Stimulated activated effector memory CD8-positive, alpha-beta T cell treated with anti-CD3 and anti-CD28 coated beads, Interleukin-12 subunit alpha, Interleukin-12 subunit beta, amount 100 ng/mL, for 72 hours (primary cell): ENCODE results near the gene REXO1.

Experiments used
- ATAC-seq: fragments of 150-1000 bp; cut with Tn5 transposase; 2 replicates; pipeline ENCODE4 v1.10.0; 2021
- DNase-seq, 2 donors: peaks; one replicate each; pipeline ENCODE4 v3.0.0; 2021 to 2022; ENCODE audit warnings: low spot score in 2 of 2
- H3K27ac Mint-ChIP-seq: one replicate; pipeline ENCODE4 v1.8.0; 2022; ENCODE audit warnings: mild to moderate bottlenecking, mixed read lengths
- H3K36me3 Mint-ChIP-seq: one replicate; pipeline ENCODE4 v1.8.0; 2022; ENCODE audit warnings: mild to moderate bottlenecking, mixed read lengths
- H3K4me1 Mint-ChIP-seq: one replicate; pipeline ENCODE4 v1.8.0; 2022; ENCODE audit warnings: mixed read lengths
- H3K4me3 Mint-ChIP-seq: one replicate; pipeline ENCODE4 v1.8.0; 2022; ENCODE audit warnings: mild to moderate bottlenecking, mixed read lengths
- H3K9me3 Mint-ChIP-seq: one replicate; pipeline ENCODE4 v1.8.0; 2022; ENCODE audit warnings: mixed read lengths

Gene REXO1

GRCh38 chr19:1775951-1776605 lies 72.2 kb downstream of the REXO1 start:
- H3K4me1 Mint-ChIP-seq = peaks cover 8% of the 10 kb centered on the region
- peaks cover 2% of the 10 kb centered on the region for H3K9me3 Mint-ChIP-seq
- no peak overlapping the region for H3K27ac Mint-ChIP-seq
- no peak for ATAC-seq
- no peak for DNase-seq
- H3K36me3 Mint-ChIP-seq = no peaks in the 10 kb centered on the region
- no peak overlapping the region for H3K4me3 Mint-ChIP-seq

GRCh38 chr19:1774989-1775772 lies 73.1 kb downstream of the REXO1 start:
- no peak overlapping the region for H3K4me3 Mint-ChIP-seq
- peaks cover 8% of the 10 kb centered on the region for H3K4me1 Mint-ChIP-seq
- no peak for DNase-seq
- peaks cover 10% of the 10 kb centered on the region for H3K9me3 Mint-ChIP-seq
- H3K27ac Mint-ChIP-seq = no peak overlapping the region
- no peaks in the 10 kb centered on the region for H3K36me3 Mint-ChIP-seq
- ATAC-seq = no peak

- no peak overlapping the region for H3K27ac Mint-ChIP-seq
- H3K36me3 Mint-ChIP-seq = no peaks in the 10 kb centered on the region
- H3K4me1 Mint-ChIP-seq = peaks cover 8% of the 10 kb centered on the region
- no peak for ATAC-seq
- DNase-seq = no peak
- peaks cover 10% of the 10 kb centered on the region for H3K9me3 Mint-ChIP-seq
- no peak overlapping the region for H3K4me3 Mint-ChIP-seq
Measured at GRCh38 chr19:1773184-1773583, 75.1 kb downstream of the REXO1 start.

GRCh38 chr19:1770866-1771576 lies 77.3 kb downstream of the REXO1 start:
- Mint-ChIP-seq H3K4me3 (no peak overlapping the region), H3K9me3 (peaks cover 10% of the 10 kb centered on the region), H3K27ac (no peak overlapping the region), H3K36me3 (no peaks in the 10 kb centered on the region), H3K4me1 (peaks cover 6% of the 10 kb centered on the region)
- ATAC-seq = no peak
- DNase-seq = no peak

GRCh38 chr19:1769645-1769985 lies 78.7 kb downstream of the REXO1 start:
- peaks cover 10% of the 10 kb centered on the region for H3K9me3 Mint-ChIP-seq
- H3K27ac Mint-ChIP-seq = no peak overlapping the region
- H3K4me3 Mint-ChIP-seq = no peak overlapping the region
- peaks cover 6% of the 10 kb centered on the region for H3K4me1 Mint-ChIP-seq
- no peak for ATAC-seq
- no peaks in the 10 kb centered on the region for H3K36me3 Mint-ChIP-seq
- no peak for DNase-seq

- Mint-ChIP-seq H3K4me1 (peaks cover 6% of the 10 kb centered on the region), H3K27ac (no peak overlapping the region), H3K4me3 (no peak overlapping the region), H3K9me3 (peaks cover 10% of the 10 kb centered on the region), H3K36me3 (no peaks in the 10 kb centered on the region)
- ATAC-seq = no peak
- no peak for DNase-seq
Measured at GRCh38 chr19:1768918-1769644, 79.2 kb downstream of the REXO1 start.

GRCh38 chr19:1768248-1768647 lies 80.0 kb downstream of the REXO1 start:
- H3K9me3 Mint-ChIP-seq = peaks cover 10% of the 10 kb centered on the region
- no peak for ATAC-seq
- no peak overlapping the region for H3K4me3 Mint-ChIP-seq
- no peaks in the 10 kb centered on the region for H3K36me3 Mint-ChIP-seq
- no peak overlapping the region for H3K27ac Mint-ChIP-seq
- no peak for DNase-seq
- peaks cover 6% of the 10 kb centered on the region for H3K4me1 Mint-ChIP-seq

- H3K27ac Mint-ChIP-seq = no peak overlapping the region
Measured at GRCh38 chr19:1767464-1767933, 80.8 kb downstream of the REXO1 start.

GRCh38 chr19:1766800-1767352 lies 81.4 kb downstream of the REXO1 start:
- Mint-ChIP-seq H3K27ac (no peak overlapping the region), H3K4me1 (peaks cover 6% of the 10 kb centered on the region), H3K9me3 (peaks cover 10% of the 10 kb centered on the region), H3K4me3 (no peak overlapping the region), H3K36me3 (no peaks in the 10 kb centered on the region)
- no peak for DNase-seq
- ATAC-seq = peak; percentile 36

More at GRCh38 chr19:1767464-1767933, 80.8 kb downstream of the REXO1 start:
- Mint-ChIP-seq H3K36me3 (no peaks in the 10 kb centered on the region), H3K9me3 (peaks cover 10% of the 10 kb centered on the region), H3K4me3 (no peak overlapping the region), H3K4me1 (peaks cover 6% of the 10 kb centered on the region)
- DNase-seq = peak; percentile 58 to 79
- ATAC-seq = peak; percentile 54

GRCh38 chr19:1765904-1766799 lies 82.1 kb downstream of the REXO1 start:
- ATAC-seq = peak; percentile 27
- Mint-ChIP-seq H3K4me1 (peaks cover 6% of the 10 kb centered on the region), H3K9me3 (peaks cover 8% of the 10 kb centered on the region), H3K4me3 (no peak overlapping the region), H3K27ac (no peak overlapping the region), H3K36me3 (no peaks in the 10 kb centered on the region)
- DNase-seq = no peak
